Cardiac fibroblast (primary cell): ENCODE results near the gene P4HA3.
A peak's percentile ranks its signal among the peaks of the same experiment; 100 is the strongest.

Experiments
- DNase-seq, 2 donors: peaks; one replicate each; pipeline versions ENCODE4 v3.0.0 to v3.0.0-alpha.2; 2010; ENCODE audit warnings: low read depth in 2 of 2
- H3K4me3 ChIP-seq, 2 donors: replicated peaks in 1 of 2; 1 replicate in 1 of 2; 2 replicates in 1 of 2; pipeline ENCODE4 v1.5.1; 2011; ENCODE audit warnings: low read depth in 2 of 2, low read length in 2 of 2, mild to moderate bottlenecking in 2 of 2, moderate library complexity in 1 of 2
- CTCF ChIP-seq: IDR thresholded peaks from one replicate; pipeline ENCODE4 v1.5.1; 2011; ENCODE audit warnings: low read depth, mild to moderate bottlenecking, low read length, inconsistent platforms

The P4HA3 gene

GRCh38 chr11:74326665-74327064, 15.2 kb upstream of the P4HA3 start:
- TF ChIP-seq CTCF, result no peak
- H3K4me3 ChIP-seq, result no peak overlapping the region
- no peak for DNase-seq

GRCh38 chr11:74325649-74326645, 14.5 kb upstream of the P4HA3 start:
- no peak for TF ChIP-seq CTCF
- DNase-seq, result peak; percentile 84 to 98

GRCh38 chr11:74322667-74323066, 11.2 kb upstream of the P4HA3 start:
- H3K4me3 ChIP-seq, result no peak overlapping the region
- DNase-seq, result peak; percentile 48 to 81
- no peak for TF ChIP-seq CTCF

More at GRCh38 chr11:74325649-74326645, 14.5 kb upstream of the P4HA3 start:
- no peak overlapping the region for H3K4me3 ChIP-seq

- DNase-seq, result peak; percentile 74 to 88
- peak; percentile 69 for TF ChIP-seq CTCF
- no peak overlapping the region for H3K4me3 ChIP-seq
Observed at GRCh38 chr11:74321487-74322188, 10.2 kb upstream of the P4HA3 start.

- peak in 1 of 2 donors; percentile 66 for DNase-seq
- no peak overlapping the region for H3K4me3 ChIP-seq
- TF ChIP-seq CTCF, result no peak
Observed at GRCh38 chr11:74320538-74320937, 9.1 kb upstream of the P4HA3 start.

GRCh38 chr11:74319139-74319816, 7.8 kb upstream of the P4HA3 start:
- H3K4me3 ChIP-seq, result no peak overlapping the region
- peak; percentile 87 to 99 for DNase-seq
- TF ChIP-seq CTCF, result no peak
